Stimulated activated CD8-positive, alpha-beta memory T cell treated with anti-CD3 and anti-CD28 coated beads, Interleukin-15, amount 100 ng/mL, for 48 hours (primary cell): ENCODE results near the gene DPP8.

Experiments
- DNase-seq, 2 donors: peaks; one replicate each; pipeline ENCODE4 v3.0.0-alpha.2; 2020; ENCODE audit warnings: low read depth in 2 of 2

Gene DPP8

DNA sequence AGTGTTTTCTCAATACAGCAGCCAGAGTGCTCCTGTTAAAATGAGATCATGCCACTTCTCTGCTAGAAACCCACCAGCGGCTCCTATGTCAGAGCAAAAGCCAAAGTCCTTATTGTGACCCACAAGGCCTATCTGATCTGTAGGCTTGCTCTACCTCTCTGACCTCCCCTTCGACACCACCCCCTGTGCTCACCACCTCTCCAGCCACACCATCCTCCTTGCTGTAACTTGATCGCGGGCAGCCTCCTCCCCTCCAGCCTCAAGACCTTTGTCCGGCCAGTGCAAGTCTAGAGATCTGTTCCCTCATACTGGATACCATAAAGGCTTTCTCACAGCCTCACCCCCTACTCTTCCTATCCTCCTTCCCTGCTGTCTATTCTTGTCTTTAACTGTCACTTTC lies 92.8 kb downstream of the DPP8 start:
- DNase-seq, result no peak

- no peak for DNase-seq
These were observed 93.4 kb downstream of the DPP8 start for GRCh38 chr15:65423976-65424679.

DNA sequence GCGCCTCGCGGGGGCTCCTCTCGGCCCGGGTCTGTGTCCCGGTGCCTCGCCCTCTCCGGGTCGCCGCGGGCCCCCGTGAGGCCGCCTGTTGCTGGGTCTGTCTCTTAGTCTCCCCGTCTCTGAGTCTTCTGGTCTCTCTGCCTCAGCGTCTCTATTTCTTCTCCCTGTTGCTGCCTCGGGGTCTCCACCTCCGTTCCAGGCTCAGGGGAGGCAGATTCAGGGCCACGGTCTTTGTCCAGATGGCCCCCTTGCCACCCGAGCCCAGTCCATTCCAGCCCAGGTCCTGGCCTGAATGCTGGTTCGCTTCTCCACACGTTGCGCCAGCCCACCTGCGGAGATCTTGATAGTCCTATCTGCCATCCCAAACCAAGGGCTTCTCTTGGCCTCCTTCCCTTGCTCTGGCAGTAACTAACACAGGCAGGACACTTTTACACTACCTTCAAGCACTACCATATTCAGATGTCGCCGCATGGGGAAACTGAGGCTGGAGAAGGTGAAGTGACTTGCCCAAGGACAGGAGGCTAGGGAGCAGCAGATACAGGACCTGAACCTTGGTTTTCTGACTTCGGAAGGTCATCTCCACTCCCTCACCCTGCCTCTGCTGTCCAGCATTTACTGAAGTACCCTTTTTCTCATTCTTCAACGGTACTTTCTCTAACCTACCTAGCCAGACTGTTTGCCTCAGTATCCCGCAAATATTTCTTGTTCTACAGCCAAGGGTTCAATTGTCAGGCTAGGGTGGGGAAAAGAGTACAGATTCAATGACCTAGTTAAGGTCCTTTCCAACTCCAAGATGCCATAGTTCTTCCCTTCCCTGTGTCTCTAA lies 94.1 kb downstream of the DPP8 start:
- DNase-seq, result no peak

DNA sequence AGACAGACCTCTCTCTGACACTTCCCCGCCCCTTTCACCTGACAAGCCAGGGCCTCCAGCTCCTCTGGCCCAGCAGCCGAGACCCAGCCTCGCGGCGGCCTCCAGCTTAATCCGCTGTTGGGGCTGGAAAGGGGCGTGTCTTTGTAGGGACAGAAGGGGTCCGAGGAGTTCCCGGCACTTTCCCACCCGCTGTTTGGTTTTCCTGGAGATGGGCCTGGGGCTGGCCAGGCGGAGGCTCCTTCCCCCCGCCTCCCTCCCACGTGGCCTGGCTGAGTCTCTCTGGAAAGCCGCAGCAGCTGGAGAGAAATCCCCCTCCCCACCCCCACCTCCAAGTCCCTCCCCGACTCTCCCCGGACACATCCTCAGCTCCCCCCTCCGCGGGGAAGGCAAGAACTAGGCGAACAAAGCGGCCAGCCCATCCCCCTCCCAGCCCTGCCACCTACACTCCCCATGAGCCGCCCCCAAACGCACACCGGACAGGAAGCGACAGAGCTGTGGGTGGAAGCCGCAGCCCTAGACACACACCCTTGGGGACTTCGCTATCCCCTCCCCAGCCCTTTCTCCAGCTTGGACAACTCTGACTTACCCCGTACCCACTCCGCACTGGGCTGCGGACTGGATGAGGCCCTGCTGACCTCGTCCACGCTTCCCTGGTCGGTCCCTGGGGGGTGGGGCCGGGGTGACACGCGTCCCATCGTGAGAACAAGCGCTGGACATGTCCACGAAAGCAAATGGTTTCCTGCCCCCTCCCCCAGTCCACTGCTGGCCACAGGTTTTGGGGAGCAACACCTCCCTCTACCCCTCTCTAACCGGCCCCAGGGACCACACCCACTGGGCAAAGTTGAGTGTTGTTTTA lies 95.9 kb downstream of the DPP8 start:
- no peak for DNase-seq

DNA sequence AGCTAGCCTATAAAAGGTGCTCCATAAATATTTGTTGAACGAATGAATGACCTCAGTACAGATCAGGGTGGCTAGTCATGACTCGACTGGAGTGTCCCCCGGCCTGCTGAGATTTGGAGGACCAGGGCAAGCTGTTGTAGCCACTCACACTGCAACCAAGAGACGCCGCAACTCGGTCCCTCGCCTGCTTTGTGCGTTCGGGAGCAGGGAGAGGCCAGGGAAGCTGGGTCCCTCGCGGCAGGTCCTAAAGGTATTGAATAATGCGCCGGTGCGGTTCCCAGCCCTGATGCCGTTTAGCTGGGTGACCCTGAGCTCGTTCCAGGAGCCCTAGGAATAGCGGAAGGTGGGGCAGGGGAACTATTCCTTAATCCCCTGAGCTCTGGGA lies 96.5 kb downstream of the DPP8 start:
- DNase-seq, result no peak

DNA sequence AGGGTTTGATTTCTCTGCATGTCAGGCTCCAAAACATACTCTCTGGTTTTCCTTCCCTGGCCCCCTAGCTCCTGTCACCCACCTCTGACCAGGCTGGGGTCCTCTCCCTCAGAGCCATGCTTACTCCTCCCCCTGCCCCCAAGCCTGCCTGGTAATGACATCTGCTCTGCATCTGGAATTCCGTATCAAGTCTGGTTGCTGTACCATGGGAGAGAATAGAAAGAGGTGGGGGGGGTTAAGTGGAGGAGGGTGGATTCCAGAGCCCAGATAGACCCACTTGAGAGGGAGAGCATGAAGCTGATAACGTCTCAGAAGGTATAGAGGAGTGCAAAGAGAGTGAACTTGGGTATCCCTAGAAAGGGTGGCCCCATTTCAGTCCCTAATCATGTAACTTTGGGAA lies 98.9 kb downstream of the DPP8 start:
- no peak for DNase-seq

DNA sequence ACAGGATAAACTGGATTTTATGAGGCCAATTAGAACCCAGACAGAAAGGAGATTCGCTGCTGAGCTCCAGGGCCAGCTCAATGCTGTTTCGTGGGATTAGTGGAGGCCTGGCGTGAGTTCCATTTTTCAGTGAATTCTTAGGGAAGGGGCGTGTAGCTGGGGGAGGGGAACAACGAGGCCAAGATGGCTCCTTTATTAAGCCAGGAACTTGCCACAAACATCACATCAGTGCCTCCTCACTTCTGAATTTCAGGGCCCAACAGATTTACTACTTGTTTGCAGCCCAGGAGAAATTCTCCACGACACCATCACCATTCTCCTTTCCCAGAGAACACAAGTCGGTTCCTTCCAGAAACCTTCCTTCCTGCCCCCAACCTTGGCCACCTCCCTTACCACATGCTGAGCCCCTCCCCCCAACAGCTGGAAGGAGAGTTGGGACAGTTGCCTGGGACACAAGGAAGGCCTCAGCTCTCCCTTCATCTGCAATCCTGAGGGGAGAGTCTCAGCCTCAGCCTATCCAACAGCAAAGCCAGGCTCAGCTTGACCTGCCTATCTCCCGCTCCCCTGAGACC lies 100.6 kb downstream of the DPP8 start:
- no peak for DNase-seq

- DNase-seq, result no peak
These were observed 102.5 kb downstream of the DPP8 start for GRCh38 chr15:65414841-65415621.

GRCh38 chr15:65413760-65414144 lies 103.7 kb downstream of the DPP8 start:
- no peak for DNase-seq

- no peak for DNase-seq
These were observed 104.3 kb downstream of the DPP8 start for GRCh38 chr15:65413051-65413759.

DNA sequence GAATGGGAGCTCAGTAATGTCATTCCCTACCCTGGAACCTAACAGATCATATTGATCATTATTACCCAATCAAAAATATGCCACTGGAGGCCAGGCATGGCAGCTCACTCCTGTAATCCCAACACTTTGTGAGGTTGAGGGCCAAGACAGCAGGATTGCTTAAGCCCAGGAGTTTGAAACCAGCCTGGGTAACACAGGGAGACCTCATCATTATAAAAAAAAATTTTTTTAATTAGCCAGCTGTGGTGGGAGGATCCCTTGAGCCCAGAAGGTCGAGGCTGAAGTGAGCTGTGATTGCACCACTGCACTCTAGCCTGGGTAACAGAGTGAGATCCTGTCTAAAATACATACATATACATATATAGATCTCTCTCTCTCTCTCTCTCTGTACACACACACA lies 104.9 kb downstream of the DPP8 start:
- no peak for DNase-seq

GRCh38 chr15:65411465-65412071 lies 105.9 kb downstream of the DPP8 start:
- DNase-seq, result no peak

- DNase-seq, result no peak
These were observed 106.5 kb downstream of the DPP8 start for GRCh38 chr15:65410972-65411371.

DNA sequence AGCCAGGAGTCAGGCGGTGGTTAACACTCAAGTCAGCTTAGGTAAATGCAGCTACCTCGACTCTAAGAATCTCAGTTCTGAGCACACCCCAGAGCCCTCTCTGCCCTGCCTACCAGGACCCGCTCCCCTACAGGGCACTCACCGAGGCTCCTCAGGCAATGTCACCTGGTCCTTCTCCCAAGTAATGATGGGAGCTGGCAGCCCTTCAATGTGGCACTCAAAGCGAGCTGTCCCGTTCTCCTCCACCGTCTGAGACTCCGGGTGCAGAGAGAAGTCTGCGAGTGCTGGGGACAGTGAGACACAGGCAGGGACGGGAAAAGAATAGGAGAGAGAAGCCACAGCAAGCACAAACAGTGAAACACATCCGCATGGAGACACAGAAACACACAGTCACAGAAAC lies 107.5 kb downstream of the DPP8 start:
- no peak for DNase-seq

GRCh38 chr15:65409036-65409631 lies 108.4 kb downstream of the DPP8 start:
- no peak for DNase-seq

DNA sequence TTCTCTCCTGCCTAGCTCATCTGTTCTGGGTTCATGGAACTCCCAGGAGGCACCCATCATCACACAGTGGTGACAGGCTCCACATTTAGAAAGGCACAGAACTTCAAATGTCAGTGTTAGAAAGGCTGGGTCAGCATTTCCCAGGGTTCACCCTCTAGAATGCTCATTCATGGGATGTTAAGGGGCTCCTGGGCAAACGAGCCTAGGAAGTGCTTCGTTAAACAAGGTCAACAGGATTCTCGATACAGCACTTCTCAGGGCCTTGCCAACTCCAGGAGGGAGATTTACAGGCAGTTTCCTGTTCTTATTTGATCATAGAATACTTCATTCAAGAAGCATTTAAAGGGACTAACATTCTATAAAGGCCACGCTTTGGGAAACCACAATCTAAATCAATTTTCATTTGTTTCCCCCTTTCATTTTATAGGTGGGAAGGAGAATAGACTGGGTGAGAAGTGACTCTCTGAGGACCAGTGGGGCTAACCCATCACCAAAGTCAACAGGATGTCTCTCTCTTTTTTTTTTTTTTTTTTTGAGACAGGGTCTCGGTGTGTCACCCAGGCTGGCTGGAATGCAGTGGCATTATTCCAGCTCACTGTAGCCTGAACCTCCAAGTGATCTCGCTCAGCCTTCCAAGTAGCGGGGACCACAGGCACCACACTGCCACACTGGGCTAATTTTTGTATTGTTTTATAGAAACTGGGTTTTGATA lies 109.0 kb downstream of the DPP8 start:
- no peak for DNase-seq

DNA sequence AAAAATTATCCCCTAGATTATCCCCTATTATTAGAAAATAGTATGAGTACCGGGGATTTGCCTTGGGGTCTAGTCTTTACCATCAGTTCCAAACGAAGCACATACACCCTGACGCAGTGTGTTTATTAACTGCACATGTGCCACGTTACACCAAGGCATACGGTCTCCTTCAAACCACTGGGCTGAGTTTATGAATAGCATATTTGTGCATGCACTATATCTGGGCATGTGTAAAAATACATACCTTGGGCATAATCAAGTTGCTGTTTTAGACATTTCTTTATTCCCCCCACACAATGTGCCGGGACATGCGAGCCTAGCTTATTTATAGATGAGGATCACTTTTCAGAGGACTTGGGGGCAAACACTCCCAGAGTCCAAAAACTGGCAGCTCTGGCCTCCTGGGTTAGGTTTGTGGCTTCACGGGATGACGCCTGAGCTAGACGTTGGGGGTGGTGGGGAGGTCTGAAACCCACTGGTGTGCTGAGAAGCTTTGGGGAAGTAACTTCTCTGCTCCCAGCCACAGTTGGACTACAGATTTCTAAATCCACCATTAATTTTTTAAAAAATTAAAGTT lies 111.0 kb downstream of the DPP8 start:
- no peak for DNase-seq

DNA sequence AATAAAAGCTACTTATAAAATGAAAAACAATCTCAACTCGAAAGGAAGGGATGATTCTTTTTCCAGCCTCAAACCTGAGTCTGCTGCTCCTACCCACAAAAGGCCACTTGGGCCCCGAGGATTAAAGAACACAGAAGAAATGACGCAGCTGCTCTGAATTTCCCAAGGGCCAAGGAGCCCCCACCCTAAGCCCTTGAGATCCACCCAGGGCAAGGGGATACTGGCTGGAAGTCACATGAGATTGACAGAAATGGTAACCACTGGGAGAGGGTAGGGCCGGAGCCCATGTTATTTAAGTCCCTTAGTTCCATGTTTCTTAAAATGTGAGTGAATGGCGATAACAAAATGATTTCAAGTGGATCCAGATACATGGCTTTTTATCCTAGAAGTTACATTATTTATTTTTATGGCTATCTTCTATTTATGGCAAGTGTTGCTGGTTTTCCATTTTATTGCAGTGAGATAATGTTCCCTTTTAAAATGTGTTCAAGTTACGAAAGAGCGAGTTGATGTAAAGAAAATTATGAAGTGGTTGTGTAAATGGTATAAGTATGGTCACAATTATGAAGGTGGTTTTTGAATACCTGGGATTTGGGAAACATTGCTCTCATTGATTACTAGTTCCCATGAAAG lies 111.6 kb downstream of the DPP8 start:
- no peak for DNase-seq
